Osteocyte (in vitro differentiated cells): Measurements from ENCODE around the gene DNASE2B. TPM values are rescaled to one million over a fixed set of nuclear protein-coding genes. Genes with fewer than 3 reads are reported as not detected.

Experiments used
- DNase-seq: peaks from one replicate; pipeline ENCODE4 v3.0.0; 2021; ENCODE audit warnings: mixed read lengths; ENCODE audit not compliant: unreplicated experiment; ENCODE audit errors: extremely low spot score
- H3K27ac Mint-ChIP-seq: one replicate; pipeline ENCODE4 v1.8.0; 2021; ENCODE audit warnings: mild to moderate bottlenecking, mixed read lengths; ENCODE audit not compliant: unreplicated experiment
- H3K27me3 Mint-ChIP-seq: one replicate; pipeline ENCODE4 v1.8.0; 2021; ENCODE audit warnings: mixed read lengths; ENCODE audit not compliant: unreplicated experiment
- H3K36me3 Mint-ChIP-seq: one replicate; pipeline ENCODE4 v1.8.0; 2021; ENCODE audit warnings: mixed read lengths; ENCODE audit not compliant: unreplicated experiment
- H3K4me1 Mint-ChIP-seq: one replicate; pipeline ENCODE4 v1.8.0; 2021; ENCODE audit warnings: mixed read lengths; ENCODE audit not compliant: unreplicated experiment
- H3K4me3 Mint-ChIP-seq: one replicate; pipeline ENCODE4 v1.8.0; 2021; ENCODE audit warnings: mild to moderate bottlenecking, moderate library complexity, mixed read lengths; ENCODE audit not compliant: unreplicated experiment
- H3K9me3 Mint-ChIP-seq: one replicate; pipeline ENCODE4 v1.8.0; 2021; ENCODE audit warnings: mixed read lengths; ENCODE audit not compliant: unreplicated experiment
- total RNA-seq: library from RNA; stranded (reverse); gene quantifications from 2 replicates; pipeline ENCODE4 v1.2.1, GENCODE V29; 2021
- TF ChIP-seq, protein P1 (sequence below): fragments of 200-600 bp; sonication (generic); IDR thresholded peaks from 2 replicates; pipeline ENCODE4 v1.5.0; 2021; ENCODE audit warnings: antibody characterized with exemption, mild to moderate bottlenecking, moderate library complexity

Gene DNASE2B
- total RNA-seq, 1 donor from 2014 or later = not detected

DNA sequence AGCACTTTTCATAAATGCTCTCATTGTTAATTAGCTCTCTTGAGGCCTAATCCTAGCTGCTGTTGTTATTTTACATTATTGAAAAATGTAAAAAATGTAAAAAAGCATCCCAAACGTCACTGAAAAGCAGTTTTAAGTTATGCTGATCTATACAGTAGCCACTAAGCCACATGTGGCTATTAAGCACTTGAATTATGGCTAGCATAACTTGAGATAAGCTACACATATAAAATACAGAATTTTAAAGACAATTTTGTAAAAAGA is 18.4 kb upstream of the DNASE2B start:
- TF ChIP-seq, protein P1, sequence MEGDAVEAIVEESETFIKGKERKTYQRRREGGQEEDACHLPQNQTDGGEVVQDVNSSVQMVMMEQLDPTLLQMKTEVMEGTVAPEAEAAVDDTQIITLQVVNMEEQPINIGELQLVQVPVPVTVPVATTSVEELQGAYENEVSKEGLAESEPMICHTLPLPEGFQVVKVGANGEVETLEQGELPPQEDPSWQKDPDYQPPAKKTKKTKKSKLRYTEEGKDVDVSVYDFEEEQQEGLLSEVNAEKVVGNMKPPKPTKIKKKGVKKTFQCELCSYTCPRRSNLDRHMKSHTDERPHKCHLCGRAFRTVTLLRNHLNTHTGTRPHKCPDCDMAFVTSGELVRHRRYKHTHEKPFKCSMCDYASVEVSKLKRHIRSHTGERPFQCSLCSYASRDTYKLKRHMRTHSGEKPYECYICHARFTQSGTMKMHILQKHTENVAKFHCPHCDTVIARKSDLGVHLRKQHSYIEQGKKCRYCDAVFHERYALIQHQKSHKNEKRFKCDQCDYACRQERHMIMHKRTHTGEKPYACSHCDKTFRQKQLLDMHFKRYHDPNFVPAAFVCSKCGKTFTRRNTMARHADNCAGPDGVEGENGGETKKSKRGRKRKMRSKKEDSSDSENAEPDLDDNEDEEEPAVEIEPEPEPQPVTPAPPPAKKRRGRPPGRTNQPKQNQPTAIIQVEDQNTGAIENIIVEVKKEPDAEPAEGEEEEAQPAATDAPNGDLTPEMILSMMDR = no peak
- Mint-ChIP-seq H3K9me3 (no peaks in the 10 kb centered on the region), H3K4me3 (no peak overlapping the region), H3K27me3 (peaks cover 6% of the 10 kb centered on the region), H3K36me3 (no peaks in the 10 kb centered on the region), H3K27ac (no peak overlapping the region), H3K4me1 (no peaks in the 10 kb centered on the region)
- DNase-seq = no peak

DNA sequence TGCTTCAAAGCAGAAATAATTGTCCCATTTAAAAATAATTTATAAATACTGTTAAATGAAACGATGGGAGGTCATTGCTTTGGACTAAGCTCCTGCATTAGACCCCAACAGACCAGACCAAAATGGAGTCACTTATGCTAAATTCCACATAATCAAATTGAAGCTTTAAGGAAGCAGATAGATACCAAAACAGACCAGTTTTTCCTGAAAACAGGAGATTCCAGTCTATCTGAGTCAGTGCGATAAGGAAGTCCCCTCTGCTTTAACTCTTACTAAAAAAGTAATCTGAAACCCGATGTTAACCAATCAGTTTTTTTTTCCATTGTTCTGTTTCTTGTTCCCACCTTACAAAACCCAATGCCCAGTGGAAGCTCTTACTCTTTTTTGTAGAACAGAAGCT is 16.2 kb upstream of the DNASE2B start:
- Mint-ChIP-seq H3K36me3 (no peaks in the 10 kb centered on the region), H3K27ac (no peak overlapping the region), H3K4me3 (no peak overlapping the region), H3K9me3 (no peaks in the 10 kb centered on the region), H3K4me1 (no peaks in the 10 kb centered on the region), H3K27me3 (peaks cover 4% of the 10 kb centered on the region)
- TF ChIP-seq, protein P1 = no peak
- DNase-seq = no peak

DNA sequence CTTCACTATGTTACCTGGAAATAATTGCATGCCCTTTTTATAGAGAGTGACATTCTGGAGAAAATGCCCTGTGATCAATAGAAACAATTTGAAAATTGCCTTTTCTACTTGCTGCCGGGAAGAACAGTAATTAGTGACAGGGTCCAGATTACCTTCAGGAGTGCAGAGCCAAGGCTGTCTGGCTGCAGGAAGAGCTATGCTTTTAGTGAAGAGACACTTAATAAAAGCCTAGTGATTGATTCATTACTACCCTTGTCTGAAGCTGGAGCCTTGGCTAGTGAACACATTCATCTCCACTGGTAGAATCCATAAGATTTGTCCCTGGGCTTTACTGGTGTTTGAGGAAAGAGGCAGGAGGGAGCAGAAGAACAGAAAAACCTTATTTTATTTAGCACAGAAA is 12.9 kb upstream of the DNASE2B start:
- H3K27me3 Mint-ChIP-seq = peaks cover 4% of the 10 kb centered on the region
- no peaks in the 10 kb centered on the region for H3K9me3 Mint-ChIP-seq
- H3K4me3 Mint-ChIP-seq = no peak overlapping the region
- no peak for DNase-seq
- no peak overlapping the region for H3K27ac Mint-ChIP-seq
- TF ChIP-seq, protein P1 = no peak
- no peaks in the 10 kb centered on the region for H3K36me3 Mint-ChIP-seq
- H3K4me1 Mint-ChIP-seq = no peaks in the 10 kb centered on the region

- H3K27ac Mint-ChIP-seq = no peak overlapping the region
- no peaks in the 10 kb centered on the region for H3K9me3 Mint-ChIP-seq
- H3K27me3 Mint-ChIP-seq = peaks cover 4% of the 10 kb centered on the region
- no peak for DNase-seq
- no peaks in the 10 kb centered on the region for H3K36me3 Mint-ChIP-seq
- no peak overlapping the region for H3K4me3 Mint-ChIP-seq
- TF ChIP-seq, protein P1 = no peak
- no peaks in the 10 kb centered on the region for H3K4me1 Mint-ChIP-seq
These were observed 11.4 kb upstream of the DNASE2B start for GRCh38 chr1:84386716-84387479.

GRCh38 chr1:84387480-84388163 is 10.7 kb upstream of the DNASE2B start:
- no peak overlapping the region for H3K27ac Mint-ChIP-seq
- H3K27me3 Mint-ChIP-seq = peaks cover 4% of the 10 kb centered on the region
- H3K4me3 Mint-ChIP-seq = no peak overlapping the region
- no peaks in the 10 kb centered on the region for H3K4me1 Mint-ChIP-seq
- no peaks in the 10 kb centered on the region for H3K9me3 Mint-ChIP-seq
- no peak for DNase-seq
- TF ChIP-seq, protein P1 = no peak
- no peaks in the 10 kb centered on the region for H3K36me3 Mint-ChIP-seq
